GM12878 (cell line): ENCODE results near the gene PRKN. TPM values are rescaled to one million over a fixed set of nuclear protein-coding genes. Genes with fewer than 3 reads are reported as not detected.

ENCODE experiments used
- ATAC-seq: fragments of 200-7000 bp; cut with Tn5 transposase; 3 replicates; pipeline ENCODE4 v1.9.1; 2020; ENCODE audit warnings: mild to moderate bottlenecking, moderate library complexity
- BruUV-seq: library from RNA; stranded (reverse); fragments of 400-500 nt; replicated peaks from 2 replicates; lab custom pipeline; 2021; lab: Mats Ljungman, UMichigan
- CTCF ChIA-PET: fragments of 300-600 bp; sonication (Branson Sonifier 250); formaldehyde crosslinking; extraction: SDS; loops from one replicate; lab custom pipeline; 2021; ENCODE audit warnings: inconsistent platforms; lab: Yijun Ruan, JAX
- POLR2A ChIA-PET: fragments of 350-600 bp; formaldehyde crosslinking; extraction: SDS; loops from one replicate; lab custom pipeline; 2021; ENCODE audit warnings: inconsistent platforms; lab: Charles Lee
- RAD21 ChIA-PET: fragments of 300-600 bp; sonication (Branson Sonifier 250); formaldehyde crosslinking; loops from one replicate; lab custom pipeline; 2023; ENCODE audit warnings: antibody characterized with exemption; ENCODE audit not compliant: unreplicated experiment; lab: Charles Lee
- SMC1A ChIA-PET: fragments of 300-600 bp; sonication (Branson Sonifier 250); formaldehyde crosslinking; loops from one replicate; lab custom pipeline; 2023; ENCODE audit not compliant: unreplicated experiment, uncharacterized antibody; lab: Charles Lee
- DNase-seq: peaks from one replicate; pipeline ENCODE4 v3.0.0-alpha.2; 2011; ENCODE audit warnings: low read depth, low spot score
- FAIRE-seq: peaks from 3 replicates; lab custom pipeline; 2011; peaks lifted over from hg19 to GRCh38; lab: Jason Lieb, UNC
- H2AFZ ChIP-seq: 2 replicates; pipeline ENCODE4 v1.6.0; 2011; ENCODE audit warnings: low read depth, low read length, control low read depth; ENCODE audit not compliant: control insufficient read depth
- H3K27ac ChIP-seq: 2 replicates; pipeline ENCODE4 v1.5.1; 2011; ENCODE audit warnings: control low read depth; ENCODE audit not compliant: control insufficient read depth, insufficient read depth
- H3K27me3 ChIP-seq, 2 experiments: replicated peaks in 1 of 2; 2 replicates each; pipeline versions ENCODE4 v1.6.0 to v1.6.1; 2011; ENCODE audit warnings: low read length in 1 of 2; ENCODE audit not compliant: control insufficient read depth in 2 of 2, insufficient read depth in 2 of 2
- H3K36me3 ChIP-seq, 2 experiments: 2 replicates each; pipeline ENCODE4 v1.5.1; 2011; ENCODE audit warnings: low read length in 1 of 2; ENCODE audit not compliant: control insufficient read depth in 2 of 2, insufficient read depth in 2 of 2
- H3K4me1 ChIP-seq: 2 replicates; pipeline ENCODE4 v1.6.1; 2011; ENCODE audit warnings: mild to moderate bottlenecking, low read length, moderate library complexity, mixed read lengths; ENCODE audit not compliant: control insufficient read depth, insufficient read depth
- H3K4me2 ChIP-seq: 2 replicates; pipeline ENCODE4 v1.6.0; 2011; ENCODE audit warnings: control low read depth; ENCODE audit not compliant: control insufficient read depth, insufficient read depth
- H3K4me3 ChIP-seq: fragments of 200-600 bp; sonication (generic); 2 replicates; pipeline ENCODE4 v1.5.1; 2016
- H3K79me2 ChIP-seq: 2 replicates; pipeline ENCODE4 v1.6.0; 2011; ENCODE audit warnings: low read length; ENCODE audit not compliant: control insufficient read depth, insufficient read depth
- H3K9ac ChIP-seq: 2 replicates; pipeline ENCODE4 v1.8.0; 2011; ENCODE audit warnings: low read length, control low read depth, mixed read lengths; ENCODE audit not compliant: control insufficient read depth, insufficient read depth
- H3K9me3 ChIP-seq: replicated peaks from 3 replicates; pipeline ENCODE4 v1.5.1; 2011; ENCODE audit warnings: mild to moderate bottlenecking, low read length; ENCODE audit not compliant: control insufficient read depth, insufficient read depth
- H4K20me1 ChIP-seq: 2 replicates; pipeline ENCODE4 v1.6.0; 2011; ENCODE audit not compliant: control insufficient read depth, insufficient read depth
- BMI1 ChIP-seq: fragments of 450-650 bp; IDR thresholded peaks from 2 replicates; pipeline ENCODE4 v1.6.1; 2016; ENCODE audit warnings: mild to moderate bottlenecking, moderate library complexity, borderline replicate concordance
- IRF4 ChIP-seq: IDR thresholded peaks from 2 replicates; pipeline ENCODE4 v1.6.1; 2011; ENCODE audit warnings: low read depth, low read length
- MYC ChIP-seq: IDR thresholded peaks from 2 replicates; pipeline ENCODE4 v1.6.1; 2011; ENCODE audit warnings: mild to moderate bottlenecking, low read length, moderate library complexity, inconsistent platforms; ENCODE audit not compliant: insufficient read depth, insufficient replicate concordance, insufficient read length, severe bottlenecking
- NFIC ChIP-seq: IDR thresholded peaks from 2 replicates; pipeline ENCODE4 v1.6.1; 2012; ENCODE audit warnings: low read depth, mild to moderate bottlenecking, inconsistent platforms, low read length, moderate library complexity
- NR2C1 ChIP-seq: fragments of 450-650 bp; IDR thresholded peaks from 2 replicates; pipeline ENCODE4 v1.6.1; 2017; ENCODE audit warnings: antibody characterized with exemption, mild to moderate bottlenecking, moderate library complexity
- RAD21 ChIP-seq: IDR thresholded peaks from 2 replicates; pipeline ENCODE4 v1.6.1; 2011; ENCODE audit warnings: mild to moderate bottlenecking, low read depth, low read length, moderate library complexity; ENCODE audit not compliant: insufficient read depth
- WGBS: methylation state at CpG from one replicate; pipeline ENCODE4 v1.1.6; 2016; ENCODE audit warnings: low lambda C conversion rate; ENCODE audit not compliant: insufficient replicate concordance, insufficient coverage; ENCODE audit errors: missing lambda C conversion rate; 5-methylcytosine and 5-hydroxymethylcytosine counted together
- in situ Hi-C: fragments of 300-500 bp; cut with MboI; formaldehyde crosslinking; loops from 9 replicates; pipeline ENCODE4 v1.14.3; 2018; ENCODE audit warnings: mixed read lengths
- intact Hi-C: fragments of 100-400 bp; cut with micrococcal nuclease; formaldehyde crosslinking; loops from one replicate; pipeline ENCODE4 v1.14.2; 2022; ENCODE audit not compliant: unreplicated experiment
- polyA plus RNA-seq, 11 experiments: library from polyadenylated mRNA; depleted of rRNA in 4 of 11; unstranded in 6 of 11; stranded (reverse) in 5 of 11; fragments of >200 nt; fragmentation: Nextera tagmentation in 4 of 11; fragmentation: Illumina TruSeq in 1 of 11; extraction: Ambion mirVana in 4 of 11; extraction: Trizol in 1 of 11; gene quantifications; 1 replicate in 1 of 11; 2 replicates in 10 of 11; pipeline versions ENCODE4 v1.2.1 to v1.2.3, GENCODE V29; 2011 to 2016; ENCODE audit warnings: inconsistent platforms in 2 of 11, missing spikeins in 2 of 11, low read depth in 1 of 11
- total RNA-seq, 4 experiments: library from RNA; depleted of rRNA in 3 of 4; stranded (reverse); fragments of >200 nt in 3 of 4; fragmentation: Illumina TruSeq in 1 of 4; extraction: Trizol in 1 of 4; gene quantifications; 2 replicates each; pipeline versions ENCODE4 v1.2.1 to v1.2.3, GENCODE V29; 2013 to 2021
- TF ChIP-seq, protein P1 (sequence below): fragments of 150-350 bp; IDR thresholded peaks from 2 replicates; pipeline ENCODE4 v1.6.1; 2016; ENCODE audit warnings: low read depth, low read length
- TF ChIP-seq, protein P2 (sequence below): IDR thresholded peaks from 2 replicates; pipeline ENCODE4 v1.6.1; 2011; ENCODE audit warnings: mild to moderate bottlenecking, low read depth, low read length, moderate library complexity; ENCODE audit not compliant: insufficient replicate concordance

Gene PRKN
- total and polyA plus RNA-seq, 10 of the 15 experiments (the other 5 are each of a cell fraction or from before 2014, with no cell fraction given), result 0.06 to 0.09 TPM; not detected in 8

DNA sequence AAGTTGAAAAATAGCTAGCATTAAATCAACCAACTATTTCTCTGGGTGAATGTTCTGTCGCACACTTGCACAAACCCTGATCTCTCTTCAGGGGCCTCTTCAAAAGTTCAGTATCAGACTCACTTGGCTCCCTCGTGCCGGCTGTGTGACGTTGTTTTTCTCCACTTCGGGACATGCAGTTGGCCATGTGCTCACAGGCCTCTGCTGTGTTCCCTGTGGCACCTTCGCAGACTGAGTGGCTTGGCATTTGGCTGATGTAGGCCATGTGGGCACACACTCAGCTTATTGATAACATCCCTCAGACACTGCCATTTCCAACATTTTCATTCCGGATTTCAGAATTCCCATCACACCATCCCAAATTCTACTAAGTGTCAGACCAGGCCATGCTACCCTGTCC is 49.5 kb upstream of the PRKN start:
- no peaks in the 10 kb centered on the region for H3K79me2 ChIP-seq
- no peak overlapping the region for H3K9ac ChIP-seq
- H3K36me3 ChIP-seq, result no peaks in the 10 kb centered on the region
- H4K20me1 ChIP-seq, result no peaks in the 10 kb centered on the region
- RAD21 ChIA-PET, result no interaction called here
- no TSS peak for BruUV-seq
- ATAC-seq (no peak), FAIRE-seq (no peak), DNase-seq (no peak)
- 15% methylated on average over 7 of the region's 7 CpGs for WGBS
- SMC1A ChIA-PET, result no interaction called here
- intact Hi-C loops, result no loop called here
- no peak overlapping the region for H2AFZ ChIP-seq
- CTCF ChIA-PET, result no interaction called here
- H3K27ac ChIP-seq, result no peak overlapping the region
- TF ChIP-seq BMI1 (no peak), RAD21 (no peak)
- TF ChIP-seq, protein P1, sequence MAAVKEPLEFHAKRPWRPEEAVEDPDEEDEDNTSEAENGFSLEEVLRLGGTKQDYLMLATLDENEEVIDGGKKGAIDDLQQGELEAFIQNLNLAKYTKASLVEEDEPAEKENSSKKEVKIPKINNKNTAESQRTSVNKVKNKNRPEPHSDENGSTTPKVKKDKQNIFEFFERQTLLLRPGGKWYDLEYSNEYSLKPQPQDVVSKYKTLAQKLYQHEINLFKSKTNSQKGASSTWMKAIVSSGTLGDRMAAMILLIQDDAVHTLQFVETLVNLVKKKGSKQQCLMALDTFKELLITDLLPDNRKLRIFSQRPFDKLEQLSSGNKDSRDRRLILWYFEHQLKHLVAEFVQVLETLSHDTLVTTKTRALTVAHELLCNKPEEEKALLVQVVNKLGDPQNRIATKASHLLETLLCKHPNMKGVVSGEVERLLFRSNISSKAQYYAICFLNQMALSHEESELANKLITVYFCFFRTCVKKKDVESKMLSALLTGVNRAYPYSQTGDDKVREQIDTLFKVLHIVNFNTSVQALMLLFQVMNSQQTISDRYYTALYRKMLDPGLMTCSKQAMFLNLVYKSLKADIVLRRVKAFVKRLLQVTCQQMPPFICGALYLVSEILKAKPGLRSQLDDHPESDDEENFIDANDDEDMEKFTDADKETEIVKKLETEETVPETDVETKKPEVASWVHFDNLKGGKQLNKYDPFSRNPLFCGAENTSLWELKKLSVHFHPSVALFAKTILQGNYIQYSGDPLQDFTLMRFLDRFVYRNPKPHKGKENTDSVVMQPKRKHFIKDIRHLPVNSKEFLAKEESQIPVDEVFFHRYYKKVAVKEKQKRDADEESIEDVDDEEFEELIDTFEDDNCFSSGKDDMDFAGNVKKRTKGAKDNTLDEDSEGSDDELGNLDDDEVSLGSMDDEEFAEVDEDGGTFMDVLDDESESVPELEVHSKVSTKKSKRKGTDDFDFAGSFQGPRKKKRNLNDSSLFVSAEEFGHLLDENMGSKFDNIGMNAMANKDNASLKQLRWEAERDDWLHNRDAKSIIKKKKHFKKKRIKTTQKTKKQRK, result no peak
- no peaks in the 10 kb centered on the region for H3K9me3 ChIP-seq
- H3K4me1 ChIP-seq, result no peaks in the 10 kb centered on the region
- in situ Hi-C loops, result no loop called here
- POLR2A ChIA-PET, result no interaction called here
- no peak overlapping the region for H3K4me3 ChIP-seq
- H3K27me3 ChIP-seq, result no peaks in the 10 kb centered on the region
- H3K4me2 ChIP-seq, result no peak overlapping the region

DNA sequence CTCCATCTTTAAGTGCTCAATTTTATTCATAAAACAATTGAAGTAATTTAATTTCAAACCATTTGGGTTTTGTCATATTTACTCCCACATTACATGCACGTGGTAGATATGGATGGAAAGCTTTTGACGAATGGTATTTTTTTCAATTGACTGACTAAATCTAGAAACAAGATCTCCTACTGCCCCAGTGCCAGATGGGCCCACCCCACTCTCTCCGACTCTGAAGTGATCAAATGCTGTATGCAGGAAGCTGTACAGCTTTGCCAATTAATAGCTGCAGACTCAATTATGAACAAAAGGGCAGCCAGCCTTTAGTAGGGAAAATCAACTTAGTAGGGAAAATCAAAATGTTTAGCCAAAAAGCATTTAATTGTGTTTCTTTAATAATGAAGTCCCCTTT is 46.4 kb upstream of the PRKN start:
- RAD21 ChIA-PET, result no interaction called here
- no peaks in the 10 kb centered on the region for H4K20me1 ChIP-seq
- no peaks in the 10 kb centered on the region for H3K79me2 ChIP-seq
- POLR2A ChIA-PET, result no interaction called here
- no peak overlapping the region for H3K27ac ChIP-seq
- H3K4me1 ChIP-seq, result no peaks in the 10 kb centered on the region
- H3K27me3 ChIP-seq, result no peaks in the 10 kb centered on the region
- H3K4me3 ChIP-seq, result no peak overlapping the region
- H3K36me3 ChIP-seq, result no peaks in the 10 kb centered on the region
- SMC1A ChIA-PET, result no interaction called here
- intact Hi-C loops, result no loop called here
- DNase-seq, result no peak
- in situ Hi-C loops, result no loop called here
- TF ChIP-seq MYC (no peak), IRF4 (no peak), NR2C1 (no peak), NFIC (no peak)
- TF ChIP-seq, protein P2, sequence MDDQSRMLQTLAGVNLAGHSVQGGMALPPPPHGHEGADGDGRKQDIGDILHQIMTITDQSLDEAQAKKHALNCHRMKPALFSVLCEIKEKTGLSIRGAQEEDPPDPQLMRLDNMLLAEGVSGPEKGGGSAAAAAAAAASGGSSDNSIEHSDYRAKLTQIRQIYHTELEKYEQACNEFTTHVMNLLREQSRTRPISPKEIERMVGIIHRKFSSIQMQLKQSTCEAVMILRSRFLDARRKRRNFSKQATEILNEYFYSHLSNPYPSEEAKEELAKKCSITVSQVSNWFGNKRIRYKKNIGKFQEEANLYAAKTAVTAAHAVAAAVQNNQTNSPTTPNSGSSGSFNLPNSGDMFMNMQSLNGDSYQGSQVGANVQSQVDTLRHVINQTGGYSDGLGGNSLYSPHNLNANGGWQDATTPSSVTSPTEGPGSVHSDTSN, result no peak
- no peak overlapping the region for H2AFZ ChIP-seq
- no TSS peak for BruUV-seq
- no peak for FAIRE-seq
- no peak for ATAC-seq
- no peak overlapping the region for H3K4me2 ChIP-seq
- 24% methylated on average over 3 of the region's 3 CpGs for WGBS
- CTCF ChIA-PET, result no interaction called here
- H3K9ac ChIP-seq, result no peak overlapping the region
- H3K9me3 ChIP-seq, result no peaks in the 10 kb centered on the region
